ENCODE measurements around the gene SPARC.
"Not testable (repeated sequence)": the region's sequence is repeated elsewhere in the genome, so short reads cannot be mapped to it uniquely, and the experiment has no call there.

Gene SPARC

DNA sequence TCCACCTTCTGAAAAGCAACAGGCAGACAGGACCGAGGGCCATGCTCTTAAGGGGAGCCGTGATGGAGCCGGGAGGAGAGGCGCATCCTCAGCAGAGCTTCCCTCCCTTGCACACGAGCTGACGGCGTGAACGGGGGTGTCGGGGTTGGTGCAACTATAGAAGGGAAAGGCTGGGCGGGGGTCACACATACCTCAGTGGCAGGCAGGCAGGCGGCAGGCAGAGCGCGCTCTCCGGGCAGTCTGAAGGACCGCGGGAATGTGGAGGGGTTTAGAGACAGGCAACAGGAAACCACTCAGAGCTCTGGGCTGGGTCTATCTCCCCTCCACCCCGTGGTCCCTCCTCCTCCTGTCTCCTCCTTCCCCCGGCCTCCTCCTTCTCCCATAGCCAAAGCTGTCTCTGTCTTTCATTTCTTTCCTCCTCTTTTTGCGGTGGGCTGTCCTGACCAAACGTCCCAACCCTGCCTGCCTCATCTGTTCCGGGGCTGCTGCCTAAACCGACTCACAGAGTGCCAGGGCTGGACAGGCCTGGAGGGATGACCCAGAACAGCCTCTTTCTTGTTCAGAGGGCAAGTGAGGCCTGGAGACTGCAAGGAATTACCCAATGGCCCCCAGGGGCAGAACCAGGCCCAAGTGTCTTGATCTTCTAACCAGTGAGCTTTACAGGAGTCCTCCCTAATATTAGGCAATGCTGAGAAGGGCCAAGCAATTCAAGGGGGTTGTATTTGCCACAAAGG lies at the start of gene SPARC:
Gene SPARC (minus strand): TSS at position 242 of the 734 bp plus-strand sequence. CDS start 10,727 bp downstream, outside the sequence.
- DNase-seq: peak; percentile 82

GRCh38 chr5:151735646-151736045 lies 48.9 kb upstream of the SPARC start:
- no peak for DNase-seq

- no peak for DNase-seq
These were observed 47.3 kb upstream of the SPARC start for GRCh38 chr5:151734064-151734408.

- no peak for DNase-seq
These were observed 46.8 kb upstream of the SPARC start for GRCh38 chr5:151733358-151734063.

- no peak for DNase-seq
These were observed 43.7 kb upstream of the SPARC start for GRCh38 chr5:151730381-151730780.

DNA sequence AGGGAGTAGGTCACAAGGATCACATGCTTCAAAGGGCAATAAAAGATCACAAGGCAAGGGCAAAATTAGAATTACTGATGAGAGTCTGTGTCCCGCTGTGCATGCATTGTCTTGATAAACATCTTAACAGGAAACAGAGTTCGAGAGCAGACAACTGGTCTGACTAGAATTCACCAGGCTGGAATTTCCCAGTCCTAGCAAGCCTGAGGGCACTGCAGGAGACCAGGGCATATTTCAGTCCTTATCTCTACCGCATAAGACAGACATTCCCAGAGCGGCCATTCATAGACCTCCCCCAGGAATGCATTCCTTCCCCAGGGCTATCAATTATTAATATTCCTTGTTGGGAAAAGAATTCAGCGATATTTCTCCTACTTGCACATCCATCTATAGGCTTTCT lies 42.9 kb upstream of the SPARC start:
- DNase-seq: not testable (repeated sequence)

DNA sequence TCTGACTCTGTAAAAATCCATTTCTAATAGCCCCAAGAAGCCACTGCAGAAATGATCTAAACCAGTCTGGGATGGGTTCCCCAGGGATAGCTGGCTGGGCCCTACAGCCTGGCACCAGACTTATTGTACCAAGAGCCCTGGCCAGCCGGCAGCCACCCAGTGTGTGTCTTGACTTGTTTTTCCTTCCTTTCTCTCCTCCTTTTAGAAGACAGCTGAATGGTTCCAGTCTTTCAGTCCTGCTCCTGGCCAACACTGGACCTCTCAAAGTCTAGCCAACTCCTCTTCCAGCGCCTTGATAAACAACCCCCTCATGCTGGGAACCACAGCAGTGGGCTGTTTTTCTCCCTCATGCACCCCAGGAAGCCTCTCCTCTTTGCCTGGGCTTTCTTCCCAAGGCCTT lies 37.6 kb upstream of the SPARC start:
- no peak for DNase-seq

GRCh38 chr5:151722546-151722945 lies 35.8 kb upstream of the SPARC start:
- DNase-seq: no peak

DNA sequence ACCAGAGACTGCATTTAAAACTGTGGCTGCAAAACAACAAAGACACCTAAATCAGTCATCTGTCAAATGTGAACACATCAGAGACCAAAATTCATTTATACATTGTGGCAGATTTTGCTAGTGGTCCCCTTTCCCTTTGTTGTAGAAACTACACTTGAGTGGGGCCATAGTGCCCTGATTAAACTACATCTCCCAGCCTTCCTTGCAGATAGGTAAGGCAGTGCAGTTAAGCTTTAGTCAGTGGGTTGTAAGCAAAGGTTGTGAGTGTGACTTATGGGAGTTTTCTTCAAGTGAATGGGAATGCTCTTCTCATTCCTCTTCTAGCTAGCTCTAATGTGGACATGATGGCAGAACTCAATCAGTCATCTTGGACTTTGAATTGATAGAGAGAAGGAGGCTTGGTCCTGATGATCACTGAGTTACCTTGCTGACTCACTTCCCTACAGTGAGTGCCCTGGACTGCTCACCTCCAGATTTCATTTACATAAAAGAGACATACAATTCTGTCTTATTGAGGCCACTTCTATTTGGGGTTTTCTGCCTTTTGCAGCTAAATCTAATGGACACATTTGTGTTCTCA lies 35.2 kb upstream of the SPARC start:
- DNase-seq: no peak

GRCh38 chr5:151721087-151721646 lies 34.5 kb upstream of the SPARC start:
- DNase-seq: no peak

DNA sequence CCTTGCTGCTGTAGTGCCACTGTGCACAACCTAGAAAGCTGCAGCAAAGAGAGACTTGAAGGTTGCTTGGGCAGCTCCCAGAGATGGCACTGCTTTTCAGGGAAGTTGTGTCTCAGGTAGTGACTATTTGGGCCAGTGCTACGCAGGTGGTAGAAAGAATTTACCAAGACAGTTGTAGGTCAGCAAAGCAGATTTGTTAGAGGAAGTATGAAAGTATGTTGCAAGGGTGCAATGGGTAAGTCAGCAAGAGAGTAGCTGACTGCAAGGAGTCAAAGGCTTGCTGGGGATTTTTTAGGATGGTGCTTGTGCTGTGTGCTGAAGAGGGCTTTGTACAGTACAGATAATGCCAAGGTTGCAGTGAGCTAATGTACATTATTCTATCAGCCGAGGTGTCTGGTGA lies 33.5 kb upstream of the SPARC start:
- no peak for DNase-seq

DNA sequence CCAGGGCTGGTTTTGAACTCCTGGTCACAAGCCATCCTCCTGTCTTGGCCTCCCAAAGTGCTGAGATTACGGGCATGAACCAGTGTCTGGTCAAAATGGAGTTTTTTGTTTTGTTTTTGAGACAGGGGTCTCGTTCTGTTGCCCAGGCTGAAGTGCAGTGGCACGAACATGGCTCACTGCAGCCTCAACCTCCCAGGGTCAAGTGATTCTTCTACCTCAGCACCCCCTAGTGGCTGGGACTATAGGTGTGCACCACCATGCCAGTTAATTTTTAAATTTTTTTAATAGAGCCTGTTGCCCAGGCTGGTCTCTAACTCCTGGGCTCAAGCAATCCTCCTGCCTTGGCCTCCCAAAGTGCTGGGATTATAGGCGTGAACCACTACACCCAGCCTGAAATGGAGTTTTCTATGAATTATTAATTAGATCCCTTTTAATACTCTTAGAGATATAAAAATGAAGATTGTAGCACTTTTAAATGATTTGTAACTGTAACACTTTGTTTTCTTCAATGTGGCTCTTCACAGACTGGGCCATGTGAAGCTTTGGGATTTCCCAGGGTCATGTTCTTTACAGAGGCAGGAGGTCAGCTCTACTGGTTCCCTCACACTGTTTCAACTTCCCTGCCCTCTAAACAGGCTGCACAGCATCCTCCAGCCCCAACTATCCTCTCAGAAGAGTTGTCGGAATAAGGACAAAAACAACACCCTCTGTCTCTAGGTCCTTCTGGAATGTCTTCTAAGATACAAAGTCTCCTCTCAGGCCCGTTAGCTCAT lies 32.7 kb upstream of the SPARC start:
- peak; percentile 69 for DNase-seq

DNA sequence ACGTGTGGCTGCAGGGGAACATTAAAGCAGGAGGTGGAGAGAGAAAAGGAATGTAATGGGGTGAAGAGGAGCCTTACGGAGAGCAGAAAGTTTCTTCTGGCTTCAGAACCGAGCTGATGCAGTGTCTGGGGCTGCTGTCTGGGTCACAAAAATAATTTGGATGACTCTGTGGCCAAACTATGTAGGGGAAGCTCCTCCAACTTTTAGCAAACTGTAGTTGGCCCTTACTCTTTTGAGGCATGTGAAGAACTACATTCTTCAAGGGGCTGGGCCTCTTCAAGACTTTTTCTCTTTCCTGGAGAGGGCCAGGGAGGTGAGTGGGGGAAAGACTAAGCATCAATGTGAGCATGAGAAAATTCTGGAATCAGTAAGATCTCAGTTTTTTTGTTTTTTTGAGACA lies 31.9 kb upstream of the SPARC start:
- no peak for DNase-seq

- no peak for DNase-seq
These were observed 31.4 kb upstream of the SPARC start for GRCh38 chr5:151718153-151718552.

GRCh38 chr5:151717416-151717815 lies 30.7 kb upstream of the SPARC start:
- no peak for DNase-seq

DNA sequence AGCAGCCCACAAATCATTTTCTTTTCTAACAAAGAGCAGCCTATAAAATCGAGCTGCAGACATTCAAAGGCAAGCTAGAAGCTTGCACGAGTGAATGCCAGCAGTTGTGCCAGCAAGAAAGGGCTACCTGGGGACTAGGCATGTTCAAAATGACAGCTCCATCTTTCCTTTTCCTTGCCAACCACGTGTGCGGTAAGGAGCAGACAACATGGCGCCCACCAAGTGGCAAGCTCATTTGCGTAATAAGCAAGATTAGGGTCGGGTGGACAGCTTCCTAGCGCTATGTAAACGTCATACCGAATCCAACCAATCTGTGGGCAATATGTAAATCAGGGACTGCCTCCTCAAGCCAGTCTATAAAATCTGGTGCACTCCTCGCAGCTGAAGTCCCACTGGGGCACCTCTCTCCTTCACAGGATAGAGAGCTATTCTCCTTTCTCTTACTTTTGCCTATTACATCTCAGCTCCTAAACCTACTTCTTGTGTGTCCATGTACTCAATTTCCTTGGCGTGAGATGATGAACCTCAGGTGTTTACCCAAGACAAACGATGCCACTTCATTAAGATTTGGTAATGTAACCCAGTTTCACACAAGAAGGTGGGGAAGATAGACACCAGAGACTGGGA lies 22.5 kb upstream of the SPARC start:
- no peak for DNase-seq

DNA sequence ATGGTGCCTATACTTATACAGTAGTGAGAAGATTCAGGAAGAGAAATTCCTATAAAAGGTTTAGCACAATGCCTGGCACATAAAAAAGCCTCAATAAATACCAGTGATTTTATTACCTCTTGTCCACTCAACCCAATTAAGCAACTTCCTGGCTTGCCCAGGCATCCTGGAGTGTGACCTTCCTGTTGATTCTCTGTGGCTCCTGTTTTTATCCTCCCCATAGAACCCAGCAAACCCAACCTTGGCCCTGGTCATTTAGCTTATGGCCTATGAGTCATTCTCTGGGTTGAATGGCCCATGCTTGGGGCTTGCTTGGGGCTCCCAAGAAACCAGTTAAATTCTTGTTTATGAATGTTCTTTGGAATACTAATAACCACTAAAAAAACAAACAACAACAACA lies 21.4 kb upstream of the SPARC start:
- no peak for DNase-seq

GRCh38 chr5:151707567-151707966 lies 20.9 kb upstream of the SPARC start:
- peak; percentile 35 for DNase-seq

GRCh38 chr5:151706906-151707305 lies 20.2 kb upstream of the SPARC start:
- no peak for DNase-seq

DNA sequence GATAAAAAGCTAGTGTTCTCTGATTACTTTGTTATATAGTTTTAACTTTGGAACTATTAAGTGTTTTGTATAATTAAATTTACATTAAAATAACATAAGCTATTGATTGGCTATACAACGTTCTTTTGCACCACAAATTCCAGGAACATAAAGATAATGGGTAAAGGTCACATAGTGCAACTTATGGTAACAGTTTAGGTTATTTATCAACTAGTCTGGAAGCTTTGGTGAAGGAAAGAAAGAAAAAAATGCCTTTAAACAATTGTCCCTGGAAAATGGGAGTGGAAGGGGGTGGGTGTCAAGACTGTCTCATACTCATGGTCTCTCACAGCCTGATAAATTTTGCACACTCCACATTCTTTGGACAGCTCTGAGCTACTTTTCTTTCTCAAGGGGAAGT lies 17.1 kb upstream of the SPARC start:
- DNase-seq: no peak

DNA sequence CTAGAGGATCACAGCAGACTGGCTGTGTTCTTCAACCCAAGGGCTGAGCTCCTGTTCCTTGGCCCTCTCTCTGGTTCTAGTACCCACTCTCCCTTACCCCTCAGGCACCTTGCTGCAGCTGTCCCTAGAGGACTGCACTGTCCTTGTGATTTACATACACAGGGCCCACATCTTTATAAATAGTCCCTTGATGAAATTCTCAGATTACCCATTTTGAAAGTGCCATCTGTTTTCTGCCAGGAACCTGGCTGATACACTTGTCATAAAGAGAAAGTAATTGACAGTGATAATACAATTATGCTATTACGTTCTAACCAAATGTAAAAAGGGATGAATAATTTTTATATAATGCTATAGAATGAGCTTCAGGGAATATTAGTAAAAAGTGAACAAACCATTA lies 16.5 kb upstream of the SPARC start:
- DNase-seq: peak; percentile 65

GRCh38 chr5:151700820-151701219 lies 14.1 kb upstream of the SPARC start:
- no peak for DNase-seq

DNA sequence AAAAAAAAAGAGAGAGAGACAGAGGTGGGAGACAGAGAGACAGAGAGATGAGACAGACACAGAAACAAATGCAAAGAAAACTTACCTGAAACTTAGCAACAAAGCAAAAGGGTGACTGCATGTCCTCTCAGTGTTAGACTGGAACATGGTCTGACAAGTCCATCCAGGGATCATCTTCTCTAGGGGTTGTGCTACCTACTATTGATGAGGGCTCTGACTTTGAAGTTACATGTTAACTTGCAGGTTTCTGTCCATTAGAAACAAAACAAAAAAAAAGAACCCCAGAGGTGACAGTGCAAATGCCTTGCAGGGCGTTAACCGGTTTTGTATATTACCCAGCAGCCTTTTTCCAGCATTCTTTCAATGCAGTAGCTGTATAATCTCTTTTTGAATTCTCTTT lies 13.6 kb upstream of the SPARC start:
- DNase-seq: no peak
